HG03103 (cell line): ENCODE data around the gene CRBN.

Source experiments
- ATAC-seq: cut with Tn5 transposase; IDR thresholded peaks from one replicate; pipeline ENCODE4 v1.9.1; 2021; ENCODE audit warnings: low read depth; ENCODE audit not compliant: unreplicated experiment

The CRBN gene

GRCh38 chr3:3177861-3178497 lies 1.5 kb downstream of the CRBN start:
- ATAC-seq, result no peak

- no peak for ATAC-seq
These were observed 6.9 kb downstream of the CRBN start for GRCh38 chr3:3172627-3173026.

GRCh38 chr3:3170998-3171397 lies 8.5 kb downstream of the CRBN start:
- ATAC-seq, result peak; percentile 64

- ATAC-seq, result no peak
These were observed 13.8 kb downstream of the CRBN start for GRCh38 chr3:3165650-3166049.

- ATAC-seq, result no peak
These were observed 14.2 kb downstream of the CRBN start for GRCh38 chr3:3165241-3165640.

- no peak for ATAC-seq
These were observed 18.7 kb downstream of the CRBN start for GRCh38 chr3:3160826-3161225.

- ATAC-seq, result no peak
These were observed 22.0 kb downstream of the CRBN start for GRCh38 chr3:3157484-3157883.

- no peak for ATAC-seq
These were observed 24.4 kb downstream of the CRBN start for GRCh38 chr3:3154879-3155610.

- no peak for ATAC-seq
These were observed 28.0 kb downstream of the CRBN start for GRCh38 chr3:3151513-3151912.

- ATAC-seq, result no peak
These were observed 29.9 kb downstream of the CRBN start for GRCh38 chr3:3149560-3149959.

- no peak for ATAC-seq
These were observed 33.7 kb downstream of the CRBN start for GRCh38 chr3:3145831-3146230.

GRCh38 chr3:3141939-3142338 lies 37.6 kb downstream of the CRBN start:
- ATAC-seq, result no peak

- ATAC-seq, result no peak
These were observed 42.0 kb downstream of the CRBN start for GRCh38 chr3:3137526-3137925.

GRCh38 chr3:3134750-3135448 lies 44.6 kb downstream of the CRBN start:
- ATAC-seq, result no peak

GRCh38 chr3:3133500-3133899 lies 46.0 kb downstream of the CRBN start:
- no peak for ATAC-seq

GRCh38 chr3:3129579-3129978 lies 49.9 kb downstream of the CRBN start:
- ATAC-seq, result no peak

- ATAC-seq, result no peak
These were observed 52.0 kb downstream of the CRBN start for GRCh38 chr3:3127432-3128010.

- peak; percentile 94 for ATAC-seq
These were observed 52.7 kb downstream of the CRBN start, which contains the start of gene TRNT1 for GRCh38 chr3:3126477-3127431. Gene TRNT1, plus strand, starts transcription at chr3:3126940. Its CDS starts 2,101 bp downstream, at chr3:3129041.

- ATAC-seq, result no peak
These were observed 53.5 kb downstream of the CRBN start for GRCh38 chr3:3125977-3126376.

- ATAC-seq, result no peak
These were observed 60.1 kb downstream of the CRBN start for GRCh38 chr3:3119393-3119851.
